Eye (tissue), 1 donor: ENCODE results near the gene PTPRU.

ENCODE experiments used
- DNase-seq: peaks from one replicate; pipeline ENCODE4 v3.0.0-alpha.2; 2015

Gene PTPRU

DNA sequence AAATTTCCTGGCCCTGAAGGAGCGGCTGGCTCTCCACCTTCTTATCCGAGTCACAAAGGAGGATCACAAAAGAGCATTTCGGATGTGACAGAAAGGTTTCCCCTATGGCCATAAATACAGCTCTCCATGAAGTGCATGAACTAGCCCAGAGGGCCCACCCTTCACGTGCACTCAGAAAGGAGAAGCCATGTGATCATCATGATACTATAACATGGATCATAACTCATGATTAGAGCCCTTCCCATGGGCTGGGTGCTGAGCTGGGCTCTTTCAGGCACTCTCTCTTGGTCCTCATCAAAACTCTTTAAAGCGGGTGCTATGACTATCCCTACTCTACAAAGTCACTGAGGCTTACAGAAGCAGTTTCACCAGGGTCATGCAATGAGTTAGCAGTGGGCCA is 135.0 kb downstream of the PTPRU start:
- DNase-seq: no peak

DNA sequence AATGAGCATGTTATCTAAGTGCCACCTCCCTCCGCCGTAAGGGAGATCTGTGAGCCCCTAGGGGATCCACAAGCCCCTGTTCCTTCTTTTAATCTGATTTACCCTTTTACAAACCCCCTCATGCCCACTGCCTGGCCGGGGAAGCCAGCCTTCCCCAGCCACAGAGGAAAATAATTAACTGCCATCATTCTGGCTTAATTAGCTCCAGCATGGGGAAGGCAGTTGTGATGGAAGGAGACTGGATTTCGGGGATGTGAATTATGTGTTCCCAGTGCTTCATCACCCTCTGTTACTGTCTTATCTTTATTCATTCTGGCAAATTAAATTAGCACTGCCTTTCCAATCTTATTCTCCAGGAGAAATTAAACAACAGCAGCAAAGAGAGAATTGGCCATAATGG is 135.8 kb downstream of the PTPRU start:
- DNase-seq: no peak
